Ishikawa (cell line): ENCODE results near the gene E4F1.

Source experiments
- CEBPB ChIP-seq: IDR thresholded peaks from 2 replicates; pipeline ENCODE4 v1.6.1; 2012
- CREB1 ChIP-seq: IDR thresholded peaks from 2 replicates; pipeline ENCODE4 v1.6.1; 2012; ENCODE audit warnings: low read depth
- EGR1 ChIP-seq: IDR thresholded peaks from 2 replicates; pipeline ENCODE4 v1.6.1; 2012
- EP300 ChIP-seq: IDR thresholded peaks from 2 replicates; pipeline ENCODE4 v1.6.1; 2012; ENCODE audit warnings: borderline replicate concordance
- FOXM1 ChIP-seq: IDR thresholded peaks from 2 replicates; pipeline ENCODE4 v1.6.1; 2012; ENCODE audit warnings: low read depth, borderline replicate concordance
- NFIC ChIP-seq: IDR thresholded peaks from 2 replicates; pipeline ENCODE4 v1.6.1; 2012
- RAD21 ChIP-seq: IDR thresholded peaks from 2 replicates; pipeline ENCODE4 v1.6.1; 2012; ENCODE audit warnings: low read depth
- TAF1 ChIP-seq: IDR thresholded peaks from 2 replicates; pipeline ENCODE4 v1.6.1; 2012; ENCODE audit warnings: low read depth, mild to moderate bottlenecking
- TCF12 ChIP-seq: IDR thresholded peaks from 2 replicates; pipeline ENCODE4 v1.6.1; 2012; ENCODE audit warnings: low read depth
- TEAD4 ChIP-seq: IDR thresholded peaks from 2 replicates; pipeline ENCODE4 v1.6.1; 2012
- YY1 ChIP-seq: IDR thresholded peaks from 2 replicates; pipeline ENCODE4 v1.6.1; 2012; ENCODE audit warnings: low read depth
- ZBTB7A ChIP-seq: IDR thresholded peaks from 2 replicates; pipeline ENCODE4 v1.6.1; 2012; ENCODE audit warnings: low read depth
- TF ChIP-seq, protein P1 (sequence below): IDR thresholded peaks from 2 replicates; pipeline ENCODE4 v1.6.1; 2012; ENCODE audit warnings: low read depth, mild to moderate bottlenecking
- TF ChIP-seq, protein P2 (sequence below): IDR thresholded peaks from 2 replicates; pipeline ENCODE4 v1.6.1; 2012
- TF ChIP-seq, protein P3 (sequence below): IDR thresholded peaks from 2 replicates; pipeline ENCODE4 v1.6.1; 2012

E4F1 gene

DNA sequence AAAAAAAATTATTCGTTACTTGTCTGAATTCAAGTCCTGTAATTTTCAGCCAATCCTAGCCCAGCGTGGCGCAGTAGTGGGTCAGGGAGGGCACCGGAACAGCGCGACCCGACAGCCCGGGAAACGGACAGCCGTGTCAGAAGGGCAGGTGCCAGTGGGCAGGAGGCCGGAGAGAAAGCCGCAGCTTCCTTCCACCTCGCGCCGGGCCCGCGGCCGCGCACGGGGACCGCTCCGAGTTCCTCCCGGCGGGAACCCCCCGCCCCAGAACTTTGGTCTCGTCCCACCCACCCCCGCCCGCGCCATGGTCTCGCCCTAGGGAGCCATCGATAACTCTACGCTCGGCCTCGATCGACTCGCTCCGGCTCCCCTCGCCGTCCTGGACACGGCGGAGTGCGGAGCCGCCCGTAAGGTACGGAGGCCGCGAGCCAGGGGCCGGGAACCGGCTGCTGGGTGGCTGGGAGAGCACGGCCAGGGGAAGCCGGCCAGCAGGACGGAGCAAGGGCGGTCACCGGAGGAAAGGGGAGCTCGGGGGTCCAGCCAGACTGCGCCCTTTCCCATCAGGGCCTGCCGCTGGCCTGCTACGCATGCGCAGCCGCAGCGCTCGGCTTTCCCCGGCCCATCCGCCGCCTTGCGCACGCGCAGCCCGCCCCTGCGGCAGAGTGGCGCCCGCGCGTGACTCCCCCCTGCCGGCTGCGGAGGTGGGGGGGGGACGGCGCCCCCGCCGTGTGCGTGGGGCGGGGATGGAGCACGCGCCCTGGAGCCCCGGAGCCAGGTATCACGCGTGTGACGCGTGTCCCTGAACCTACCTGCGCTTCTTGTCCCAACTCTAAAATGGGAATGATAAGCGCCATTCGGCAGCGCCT, 18.1 kb upstream of the E4F1 start, which contains the start of gene MLST8:
Gene MLST8 (plus strand): TSS at position 351 of the 863 bp plus-strand sequence. CDS start 632 bp downstream, outside the sequence.
- TF ChIP-seq FOXM1, result no peak
- peak; percentile 84 for TF ChIP-seq YY1
- TF ChIP-seq, protein P1, sequence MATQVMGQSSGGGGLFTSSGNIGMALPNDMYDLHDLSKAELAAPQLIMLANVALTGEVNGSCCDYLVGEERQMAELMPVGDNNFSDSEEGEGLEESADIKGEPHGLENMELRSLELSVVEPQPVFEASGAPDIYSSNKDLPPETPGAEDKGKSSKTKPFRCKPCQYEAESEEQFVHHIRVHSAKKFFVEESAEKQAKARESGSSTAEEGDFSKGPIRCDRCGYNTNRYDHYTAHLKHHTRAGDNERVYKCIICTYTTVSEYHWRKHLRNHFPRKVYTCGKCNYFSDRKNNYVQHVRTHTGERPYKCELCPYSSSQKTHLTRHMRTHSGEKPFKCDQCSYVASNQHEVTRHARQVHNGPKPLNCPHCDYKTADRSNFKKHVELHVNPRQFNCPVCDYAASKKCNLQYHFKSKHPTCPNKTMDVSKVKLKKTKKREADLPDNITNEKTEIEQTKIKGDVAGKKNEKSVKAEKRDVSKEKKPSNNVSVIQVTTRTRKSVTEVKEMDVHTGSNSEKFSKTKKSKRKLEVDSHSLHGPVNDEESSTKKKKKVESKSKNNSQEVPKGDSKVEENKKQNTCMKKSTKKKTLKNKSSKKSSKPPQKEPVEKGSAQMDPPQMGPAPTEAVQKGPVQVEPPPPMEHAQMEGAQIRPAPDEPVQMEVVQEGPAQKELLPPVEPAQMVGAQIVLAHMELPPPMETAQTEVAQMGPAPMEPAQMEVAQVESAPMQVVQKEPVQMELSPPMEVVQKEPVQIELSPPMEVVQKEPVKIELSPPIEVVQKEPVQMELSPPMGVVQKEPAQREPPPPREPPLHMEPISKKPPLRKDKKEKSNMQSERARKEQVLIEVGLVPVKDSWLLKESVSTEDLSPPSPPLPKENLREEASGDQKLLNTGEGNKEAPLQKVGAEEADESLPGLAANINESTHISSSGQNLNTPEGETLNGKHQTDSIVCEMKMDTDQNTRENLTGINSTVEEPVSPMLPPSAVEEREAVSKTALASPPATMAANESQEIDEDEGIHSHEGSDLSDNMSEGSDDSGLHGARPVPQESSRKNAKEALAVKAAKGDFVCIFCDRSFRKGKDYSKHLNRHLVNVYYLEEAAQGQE, result no peak
- TF ChIP-seq RAD21, result no peak
- TF ChIP-seq, protein P2, sequence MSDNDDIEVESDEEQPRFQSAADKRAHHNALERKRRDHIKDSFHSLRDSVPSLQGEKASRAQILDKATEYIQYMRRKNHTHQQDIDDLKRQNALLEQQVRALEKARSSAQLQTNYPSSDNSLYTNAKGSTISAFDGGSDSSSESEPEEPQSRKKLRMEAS, result peak; percentile 67; the same call in 1 of the 2 replicates
- peak; percentile 90 for TF ChIP-seq EGR1
- 0 out of 2 replicates have a peak, but pooled peaks have one; percentile 1 for TF ChIP-seq TEAD4
- TF ChIP-seq CEBPB, result peak; percentile 1; the same call in 1 of the 2 replicates
- 0 out of 2 replicates have a peak, but pooled peaks have one; percentile 18 for TF ChIP-seq CREB1
- TF ChIP-seq NFIC, result no peak
- TF ChIP-seq ZBTB7A, result no peak
- peak; percentile 89 for TF ChIP-seq TAF1
- TF ChIP-seq TCF12, result peak; percentile 62
- TF ChIP-seq EP300, result peak; percentile 42
- TF ChIP-seq, protein P3, sequence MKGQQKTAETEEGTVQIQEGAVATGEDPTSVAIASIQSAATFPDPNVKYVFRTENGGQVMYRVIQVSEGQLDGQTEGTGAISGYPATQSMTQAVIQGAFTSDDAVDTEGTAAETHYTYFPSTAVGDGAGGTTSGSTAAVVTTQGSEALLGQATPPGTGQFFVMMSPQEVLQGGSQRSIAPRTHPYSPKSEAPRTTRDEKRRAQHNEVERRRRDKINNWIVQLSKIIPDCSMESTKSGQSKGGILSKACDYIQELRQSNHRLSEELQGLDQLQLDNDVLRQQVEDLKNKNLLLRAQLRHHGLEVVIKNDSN, result peak; percentile 74

DNA sequence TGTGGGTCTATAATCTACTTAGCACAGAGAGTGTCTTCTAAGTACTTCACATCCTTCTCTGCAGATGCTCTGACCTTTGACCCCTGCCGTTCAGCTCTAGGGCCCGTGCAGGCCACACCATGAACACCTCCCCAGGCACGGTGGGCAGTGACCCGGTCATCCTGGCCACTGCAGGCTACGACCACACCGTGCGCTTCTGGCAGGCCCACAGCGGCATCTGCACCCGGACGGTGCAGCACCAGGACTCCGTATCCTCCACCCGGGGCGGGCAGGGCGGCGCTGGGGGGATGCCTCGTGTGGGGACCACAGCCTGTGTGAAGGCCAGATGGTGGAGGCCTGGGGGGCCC, 17.5 kb upstream of the E4F1 start:
- TF ChIP-seq YY1 (no peak), CREB1 (no peak), CEBPB (no peak), ZBTB7A (no peak), EP300 (no peak), RAD21 (no peak), FOXM1 (no peak), TAF1 (no peak), EGR1 (no peak), TCF12 (no peak), NFIC (no peak)
- TF ChIP-seq, protein P2, result no peak
- TF ChIP-seq, protein P1, result no peak
- TF ChIP-seq, protein P3, result no peak

DNA sequence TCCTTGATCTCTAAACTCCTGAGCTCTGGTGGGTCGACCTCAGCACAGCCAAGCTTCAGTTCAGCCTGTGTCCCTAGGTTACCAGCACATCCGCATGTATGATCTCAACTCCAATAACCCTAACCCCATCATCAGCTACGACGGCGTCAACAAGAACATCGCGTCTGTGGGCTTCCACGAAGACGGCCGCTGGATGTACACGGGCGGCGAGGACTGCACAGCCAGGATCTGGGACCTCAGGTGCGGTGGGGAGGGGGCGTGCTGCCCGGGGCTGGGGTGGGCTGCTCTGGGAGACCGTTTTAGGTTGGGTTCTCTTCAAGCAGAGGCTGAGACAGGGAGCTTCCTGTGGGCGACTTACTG, 17.0 kb upstream of the E4F1 start:
- TF ChIP-seq, protein P2, result no peak
- TF ChIP-seq, protein P1, result no peak
- TF ChIP-seq TCF12 (no peak), TEAD4 (no peak), CREB1 (no peak), TAF1 (no peak), ZBTB7A (no peak), RAD21 (no peak), YY1 (no peak), EGR1 (no peak), CEBPB (no peak), FOXM1 (no peak), EP300 (no peak), NFIC (no peak)
- TF ChIP-seq, protein P3, result no peak
